IPS-15b (cell line): ENCODE data around the gene ACOX3.

Experiments used
- H3K27me3 ChIP-seq: one replicate; pipeline ENCODE4 v1.6.1; 2013; ENCODE audit warnings: low read length; ENCODE audit not compliant: control insufficient read depth, insufficient read depth
- H3K36me3 ChIP-seq: one replicate; pipeline ENCODE4 v1.6.1; 2013; ENCODE audit warnings: low read length; ENCODE audit not compliant: control insufficient read depth, insufficient read depth
- H3K4me1 ChIP-seq: one replicate; pipeline ENCODE4 v1.6.1; 2013; ENCODE audit warnings: mild to moderate bottlenecking, low read length; ENCODE audit not compliant: control insufficient read depth, insufficient read depth
- H3K4me3 ChIP-seq: one replicate; pipeline ENCODE4 v1.5.1; 2013; ENCODE audit warnings: low read depth, low read length
- H3K9ac ChIP-seq: one replicate; pipeline ENCODE4 v1.6.1; 2013; ENCODE audit warnings: low read depth, mild to moderate bottlenecking, low read length
- H3K9me3 ChIP-seq: one replicate; pipeline ENCODE4 v1.6.1; 2013; ENCODE audit warnings: mild to moderate bottlenecking, low read length; ENCODE audit not compliant: control insufficient read depth, insufficient read depth

Gene ACOX3

DNA sequence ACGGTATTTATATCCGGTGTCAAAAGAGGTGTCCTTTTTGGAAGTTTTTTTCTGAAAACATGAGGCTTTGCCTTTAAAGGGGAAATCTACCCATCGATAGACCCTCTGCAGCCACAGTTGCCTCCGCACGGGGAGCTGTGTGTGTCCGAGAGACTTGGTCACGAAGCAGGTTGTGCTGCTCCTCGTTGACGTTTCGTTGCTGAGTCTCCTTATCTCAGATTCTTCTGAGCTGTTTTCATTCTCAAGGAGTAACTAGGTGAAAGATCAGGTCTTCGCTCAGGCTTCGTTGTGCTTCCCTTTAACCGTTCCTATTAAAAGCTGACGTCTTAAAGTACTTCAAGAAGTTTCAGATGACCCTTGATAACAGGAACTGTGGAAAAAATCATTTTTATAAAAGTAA, 23.9 kb upstream of the ACOX3 start:
- Histone ChIP-seq H3K36me3 (peaks cover 18% of the 10 kb centered on the region), H3K9me3 (no peaks in the 10 kb centered on the region), H3K27me3 (no peaks in the 10 kb centered on the region), H3K9ac (no peak overlapping the region), H3K4me1 (no peaks in the 10 kb centered on the region), H3K4me3 (no peak overlapping the region)

DNA sequence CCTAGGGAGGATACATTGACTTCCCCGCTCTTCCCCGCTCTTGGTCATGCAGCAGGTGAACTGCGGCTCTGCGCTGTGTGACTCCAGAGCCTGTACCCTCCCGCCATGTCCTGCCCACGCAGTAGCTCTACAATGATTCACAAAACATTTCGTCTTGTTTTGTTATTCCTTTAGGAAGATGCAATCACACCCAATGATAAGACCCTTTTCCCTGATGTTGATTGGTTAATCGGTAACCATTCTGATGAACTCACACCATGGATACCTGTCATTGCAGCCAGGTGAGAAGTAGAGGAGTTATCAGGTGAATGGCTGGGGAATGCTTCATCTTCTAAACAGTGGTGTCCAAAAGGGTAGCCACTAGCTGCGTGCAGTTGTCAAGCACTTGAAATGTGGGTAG, 23.3 kb upstream of the ACOX3 start:
- Histone ChIP-seq H3K27me3 (no peaks in the 10 kb centered on the region), H3K4me3 (no peak overlapping the region), H3K9me3 (no peaks in the 10 kb centered on the region), H3K4me1 (no peaks in the 10 kb centered on the region), H3K36me3 (peaks cover 13% of the 10 kb centered on the region), H3K9ac (no peak overlapping the region)

DNA sequence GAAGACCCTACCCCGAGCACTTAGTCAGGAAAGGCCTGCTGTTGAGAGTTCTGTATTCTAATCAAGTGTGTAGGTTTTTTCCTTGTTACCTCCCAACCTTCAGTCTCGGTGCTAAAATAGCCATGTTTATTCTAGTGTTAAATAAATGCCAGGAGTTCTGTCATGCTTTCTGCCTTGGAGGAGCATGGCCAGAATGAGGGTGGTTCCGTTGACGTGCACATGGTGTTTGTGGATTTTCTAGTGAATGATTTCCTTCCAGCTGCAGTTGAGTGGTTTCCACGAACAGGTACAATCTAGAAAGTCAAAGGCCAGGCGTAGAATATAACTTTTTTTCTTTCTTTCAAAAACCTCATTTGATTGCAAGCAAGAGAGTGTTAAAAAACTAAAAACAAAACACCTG, 21.1 kb upstream of the ACOX3 start:
- H3K4me1 ChIP-seq = no peaks in the 10 kb centered on the region
- no peaks in the 10 kb centered on the region for H3K9me3 ChIP-seq
- no peak overlapping the region for H3K4me3 ChIP-seq
- H3K27me3 ChIP-seq = no peaks in the 10 kb centered on the region
- H3K9ac ChIP-seq = no peak overlapping the region
- H3K36me3 ChIP-seq = peaks cover 12% of the 10 kb centered on the region

DNA sequence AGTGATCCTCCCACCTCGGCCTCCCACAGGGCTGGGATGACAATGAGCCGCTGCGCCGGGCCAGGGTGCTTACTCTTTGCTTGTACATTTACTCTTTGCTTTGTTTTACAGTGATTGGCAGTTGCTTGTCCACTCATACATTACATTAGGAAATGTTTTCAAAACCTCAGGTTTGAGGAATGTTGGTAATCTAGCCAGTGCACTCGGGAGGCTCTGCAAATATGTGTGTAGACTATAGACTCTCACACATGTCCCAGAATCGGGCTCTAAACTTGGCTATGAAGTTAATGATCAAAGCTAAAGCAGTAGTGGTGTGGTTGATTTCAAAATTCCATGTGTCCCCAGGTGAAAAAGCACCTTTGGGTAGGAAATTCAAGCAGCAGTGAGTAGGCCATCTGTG, 20.6 kb upstream of the ACOX3 start:
- Histone ChIP-seq H3K36me3 (peaks cover 7% of the 10 kb centered on the region), H3K4me1 (no peaks in the 10 kb centered on the region)

DNA sequence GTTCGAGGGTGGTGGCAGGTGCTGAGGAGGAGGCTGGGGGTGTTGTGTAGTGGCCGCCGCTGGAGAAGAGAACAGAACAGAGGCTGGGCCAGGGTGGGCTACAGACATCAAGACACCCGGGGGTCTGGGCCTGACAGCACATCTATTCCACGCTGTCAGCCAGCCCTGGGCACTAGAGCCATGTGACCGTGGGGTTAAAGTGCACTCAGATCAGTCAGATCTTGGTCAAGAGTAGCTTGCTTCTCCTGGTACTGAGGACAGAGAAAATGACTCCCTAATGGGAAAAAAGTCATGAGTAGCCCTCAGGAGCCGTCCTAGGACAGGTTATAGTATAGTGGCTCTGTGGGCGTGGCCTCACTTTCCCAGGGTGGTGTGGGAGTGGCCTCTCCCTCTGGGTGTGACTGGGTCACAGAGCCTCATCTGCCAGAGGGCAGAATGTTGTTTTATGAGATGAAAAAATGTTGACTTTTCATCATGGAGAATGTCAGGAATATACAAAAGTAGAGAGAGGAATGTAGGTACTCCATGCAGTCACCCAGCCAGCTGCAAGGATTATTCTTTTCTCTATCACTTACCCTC, 19.4 kb upstream of the ACOX3 start:
- no peak overlapping the region for H3K9ac ChIP-seq
- H3K36me3 ChIP-seq = peaks cover 6% of the 10 kb centered on the region

More for the DNA sequence above, 20.6 kb upstream of the ACOX3 start:
- no peaks in the 10 kb centered on the region for H3K9me3 ChIP-seq
- no peak overlapping the region for H3K4me3 ChIP-seq
- no peak overlapping the region for H3K9ac ChIP-seq
- no peaks in the 10 kb centered on the region for H3K27me3 ChIP-seq

DNA sequence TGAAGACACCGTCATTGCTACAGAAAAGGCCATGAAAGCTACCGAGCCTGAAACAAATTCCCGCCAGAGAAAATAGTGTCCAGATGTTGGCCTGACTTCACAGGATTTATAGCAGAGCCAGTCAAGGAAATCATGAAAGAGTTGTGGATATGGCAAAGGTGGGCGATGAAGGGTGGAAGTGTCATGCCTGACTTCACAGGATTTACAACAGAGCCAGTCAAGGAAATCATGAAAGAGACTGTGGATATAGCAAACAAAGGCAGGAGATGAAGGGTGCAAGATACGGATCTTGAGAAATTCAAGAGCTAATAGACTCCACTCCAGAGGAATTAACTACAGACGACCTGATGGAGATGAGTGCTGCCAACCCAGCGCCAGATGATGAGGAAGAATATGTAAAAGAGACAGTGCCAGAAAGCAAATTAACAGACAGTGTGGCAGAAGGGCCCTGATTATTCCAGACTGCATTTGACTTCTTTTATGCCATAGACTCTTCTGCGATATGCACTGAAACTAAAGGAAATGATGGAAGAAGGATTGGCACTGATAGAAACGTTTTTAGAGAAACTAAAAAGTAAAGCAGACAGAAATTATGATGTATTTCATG, 17.2 kb upstream of the ACOX3 start:
- Histone ChIP-seq H3K27me3 (no peaks in the 10 kb centered on the region), H3K36me3 (peaks cover 22% of the 10 kb centered on the region), H3K9me3 (no peaks in the 10 kb centered on the region), H3K4me3 (no peak overlapping the region), H3K4me1 (no peaks in the 10 kb centered on the region), H3K9ac (no peak overlapping the region)

More for the DNA sequence above, 19.4 kb upstream of the ACOX3 start:
- no peaks in the 10 kb centered on the region for H3K9me3 ChIP-seq
- H3K27me3 ChIP-seq = no peaks in the 10 kb centered on the region
- H3K4me3 ChIP-seq = no peak overlapping the region
- H3K4me1 ChIP-seq = no peaks in the 10 kb centered on the region

DNA sequence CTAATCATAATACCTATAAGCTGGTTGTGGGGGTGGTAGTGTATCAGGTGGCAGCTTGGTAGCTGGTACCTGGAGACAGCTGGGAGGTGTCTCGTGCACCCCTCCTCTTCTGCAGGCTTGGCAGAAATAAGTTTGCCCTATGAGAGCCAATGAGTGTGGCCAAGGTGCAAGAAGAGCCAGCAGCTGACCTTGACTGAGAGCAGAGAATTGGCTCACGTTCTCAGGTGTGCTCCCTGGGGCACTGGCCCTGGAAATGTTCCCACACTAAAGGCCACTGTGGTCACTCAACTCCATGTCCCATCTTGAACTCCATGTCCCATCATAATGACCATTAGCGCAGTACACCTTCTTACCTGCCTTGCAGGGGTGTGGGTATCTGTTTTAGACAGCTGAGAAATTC, 13.4 kb upstream of the ACOX3 start:
- no peaks in the 10 kb centered on the region for H3K9me3 ChIP-seq
- no peaks in the 10 kb centered on the region for H3K27me3 ChIP-seq
- no peaks in the 10 kb centered on the region for H3K4me1 ChIP-seq
- H3K4me3 ChIP-seq = no peak overlapping the region
- H3K9ac ChIP-seq = no peak overlapping the region
- H3K36me3 ChIP-seq = peaks cover 31% of the 10 kb centered on the region

DNA sequence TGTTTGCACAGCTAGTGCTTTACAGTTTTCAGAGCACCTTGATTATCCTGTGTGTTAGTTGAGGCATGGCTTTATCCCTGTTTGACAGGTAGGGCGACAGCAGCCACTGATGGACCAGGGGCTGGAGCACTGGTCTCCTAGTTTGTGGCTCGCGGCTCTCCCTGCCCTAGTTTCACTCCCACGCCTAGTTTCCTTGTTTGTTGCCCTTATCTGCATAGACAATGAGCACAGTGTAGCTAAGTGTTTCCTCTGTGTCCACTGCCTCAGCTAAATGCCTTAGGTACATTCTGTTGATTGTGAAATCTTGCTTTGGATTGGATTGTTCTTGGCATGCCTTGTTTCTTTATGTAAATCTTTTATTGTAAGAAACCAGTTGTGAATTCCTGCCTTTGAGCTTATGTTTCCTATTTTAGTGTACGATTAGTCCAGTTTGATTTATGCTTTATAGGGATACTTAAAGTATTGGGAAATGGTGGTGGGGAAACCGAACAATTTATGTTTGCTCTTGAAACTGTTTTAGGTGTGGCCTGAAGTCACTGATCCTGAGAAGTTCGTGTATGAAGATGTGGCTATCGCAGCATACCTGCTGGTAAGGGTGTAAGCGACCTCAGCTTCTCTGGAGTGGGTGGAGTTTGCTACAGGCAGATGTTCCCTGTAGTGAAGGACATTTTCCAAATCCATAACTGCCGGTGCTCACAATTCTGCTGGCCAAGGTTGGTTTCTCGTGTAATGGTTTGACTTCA, 11.1 kb upstream of the ACOX3 start:
- Histone ChIP-seq H3K36me3 (peaks cover 40% of the 10 kb centered on the region), H3K4me3 (no peak overlapping the region), H3K27me3 (no peaks in the 10 kb centered on the region), H3K9ac (no peak overlapping the region), H3K9me3 (no peaks in the 10 kb centered on the region), H3K4me1 (no peaks in the 10 kb centered on the region)

DNA sequence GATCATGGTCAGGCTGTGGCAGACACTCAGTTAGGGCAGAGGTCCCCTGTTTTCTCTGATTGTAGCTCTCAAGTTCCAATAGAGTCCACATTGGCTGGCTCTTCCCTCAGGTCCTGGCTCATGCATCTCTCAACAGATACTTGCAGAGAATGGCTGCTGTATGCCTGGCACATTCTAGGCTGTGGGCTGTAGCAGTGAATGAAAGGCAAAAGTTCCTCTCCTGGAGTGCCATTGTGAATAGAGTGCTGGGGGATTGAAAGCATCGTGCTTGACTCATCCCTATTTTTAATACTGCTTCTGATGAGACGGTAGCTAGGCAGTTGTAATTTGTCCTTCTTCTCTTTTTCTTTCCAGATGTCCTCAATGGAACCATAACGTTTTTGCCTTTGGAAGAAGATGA, 5.6 kb upstream of the ACOX3 start:
- Histone ChIP-seq H3K9ac (no peak overlapping the region), H3K4me3 (no peak overlapping the region), H3K9me3 (no peaks in the 10 kb centered on the region), H3K27me3 (no peaks in the 10 kb centered on the region), H3K4me1 (peaks cover 3% of the 10 kb centered on the region), H3K36me3 (peaks cover 17% of the 10 kb centered on the region)

DNA sequence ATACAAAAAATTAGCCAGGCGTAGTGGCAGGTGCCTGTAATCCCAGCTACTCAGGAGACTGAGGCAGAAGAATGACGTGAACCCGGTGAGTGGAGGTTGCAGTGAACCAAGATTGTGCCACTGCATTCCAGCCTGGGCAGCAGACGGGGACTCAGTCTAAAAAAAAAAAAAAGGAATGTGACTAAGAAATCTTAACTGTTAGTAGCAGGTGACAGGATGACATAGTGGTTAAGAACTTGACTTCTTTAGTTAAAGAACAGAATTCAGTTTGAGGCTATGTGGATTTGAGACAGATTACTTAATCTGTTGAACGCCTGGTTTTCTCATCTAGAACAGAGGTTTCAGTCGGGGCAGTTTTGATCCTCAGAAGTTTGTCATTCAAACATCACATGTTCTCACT, 3.3 kb upstream of the ACOX3 start:
- Histone ChIP-seq H3K4me1 (peaks cover 3% of the 10 kb centered on the region), H3K9me3 (no peaks in the 10 kb centered on the region), H3K27me3 (no peaks in the 10 kb centered on the region), H3K9ac (no peak overlapping the region), H3K36me3 (peaks cover 11% of the 10 kb centered on the region), H3K4me3 (no peak overlapping the region)

DNA sequence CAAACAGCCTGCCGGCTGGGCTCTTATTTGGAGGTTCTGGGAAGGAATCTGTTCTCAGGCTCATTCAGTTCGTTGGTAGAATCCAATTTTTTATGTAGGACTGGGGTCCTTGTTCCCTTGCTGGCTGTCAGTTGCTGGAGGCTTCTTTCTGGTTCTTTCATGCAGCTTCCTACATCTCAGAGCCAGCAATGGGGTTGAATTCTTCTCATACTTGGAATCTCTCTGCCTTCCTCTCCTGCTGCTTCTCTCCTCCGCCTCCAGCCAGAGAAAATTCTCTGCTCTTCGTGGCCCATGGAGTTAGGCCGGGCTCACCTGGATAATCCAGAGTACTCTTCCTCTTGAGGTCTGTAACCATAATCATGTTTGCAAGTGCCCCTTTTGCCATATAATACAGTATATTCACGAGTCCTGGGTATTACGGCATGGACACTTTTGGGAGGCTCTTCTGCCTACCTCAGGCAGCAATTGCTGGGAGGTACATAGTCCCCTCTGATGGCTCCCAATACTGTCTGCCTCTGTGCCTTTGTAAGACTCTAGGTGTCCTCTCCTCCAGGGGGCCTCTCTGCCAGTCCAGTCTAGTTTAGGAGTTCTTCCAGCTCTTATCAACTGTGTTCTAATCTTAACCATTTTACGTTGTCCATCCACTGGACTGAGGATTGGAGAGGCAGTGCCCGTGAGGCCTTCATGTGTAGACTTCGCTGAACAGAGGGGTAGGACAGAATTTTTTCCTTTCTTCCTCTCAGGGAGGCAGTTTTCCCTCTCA, 2.3 kb upstream of the ACOX3 start:
- Histone ChIP-seq H3K27me3 (no peaks in the 10 kb centered on the region), H3K9me3 (no peaks in the 10 kb centered on the region), H3K4me1 (peaks cover 3% of the 10 kb centered on the region), H3K36me3 (peaks cover 5% of the 10 kb centered on the region), H3K4me3 (no peak overlapping the region), H3K9ac (no peak overlapping the region)
